Medulla oblongata (tissue), 1 donor: ENCODE results near the gene B4GAT1.
A peak's percentile ranks its signal among the peaks of the same experiment; 100 is the strongest.

ENCODE experiments used
- DNase-seq: peaks from one replicate; pipeline ENCODE4 v3.0.0-alpha.2; 2015; ENCODE audit errors: extremely low spot score

B4GAT1 gene

GRCh38 chr11:66336234-66337102 lies 11.0 kb downstream of the B4GAT1 start, which contains the start of gene RIN1:
RIN1 (minus strand) TSS chr11:66336434; CDS start chr11:66336402, 32 bp downstream.
- peak; percentile 23 for DNase-seq

- no peak for DNase-seq
Measured at GRCh38 chr11:66335531-66336233, 11.7 kb downstream of the B4GAT1 start.

DNA sequence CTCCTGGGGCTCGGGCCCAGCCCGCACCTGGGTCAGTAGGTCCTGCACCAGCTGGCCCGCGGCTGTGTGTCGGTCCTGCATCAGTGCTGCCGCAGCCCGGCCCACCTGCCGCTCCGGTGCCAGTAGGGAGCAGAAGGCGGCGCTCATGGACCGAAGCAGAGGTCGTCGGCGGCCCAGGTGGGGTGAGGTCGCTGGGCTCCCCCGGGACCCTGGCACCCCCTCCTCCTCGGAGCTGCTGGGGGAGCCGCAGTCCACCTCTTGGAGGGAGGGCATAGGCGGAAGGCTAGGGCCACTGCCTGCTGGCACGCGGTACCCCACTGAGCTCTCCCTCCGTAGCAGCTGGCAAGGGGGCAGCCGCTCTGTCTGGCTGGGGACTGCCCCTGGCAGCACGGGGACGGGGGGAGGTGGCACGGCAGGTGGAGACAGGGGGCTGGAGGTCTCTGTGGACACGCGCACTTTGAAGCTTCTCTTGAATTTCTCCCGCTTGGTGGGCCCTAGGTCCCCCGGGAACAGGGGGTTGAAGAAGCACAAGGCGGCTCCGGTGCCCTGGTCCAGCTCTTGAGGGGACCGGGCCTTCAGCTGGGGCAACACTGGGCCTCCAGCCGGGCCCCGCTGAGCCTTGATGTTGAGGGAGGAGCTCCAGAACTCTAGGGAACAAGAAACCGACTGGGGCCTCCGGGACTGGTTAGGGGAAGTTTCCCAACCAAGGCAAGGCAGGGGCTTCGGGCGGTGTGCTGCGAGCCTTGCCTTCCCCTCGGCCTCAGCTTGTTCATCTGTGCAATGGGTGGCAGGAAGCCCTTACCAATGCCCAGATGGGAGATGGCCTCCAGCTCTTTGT lies 12.6 kb downstream of the B4GAT1 start:
- DNase-seq, result no peak

- no peak for DNase-seq
Measured at GRCh38 chr11:66333896-66334604, 13.4 kb downstream of the B4GAT1 start.

- no peak for DNase-seq
Measured at GRCh38 chr11:66333220-66333877, 14.1 kb downstream of the B4GAT1 start.

DNA sequence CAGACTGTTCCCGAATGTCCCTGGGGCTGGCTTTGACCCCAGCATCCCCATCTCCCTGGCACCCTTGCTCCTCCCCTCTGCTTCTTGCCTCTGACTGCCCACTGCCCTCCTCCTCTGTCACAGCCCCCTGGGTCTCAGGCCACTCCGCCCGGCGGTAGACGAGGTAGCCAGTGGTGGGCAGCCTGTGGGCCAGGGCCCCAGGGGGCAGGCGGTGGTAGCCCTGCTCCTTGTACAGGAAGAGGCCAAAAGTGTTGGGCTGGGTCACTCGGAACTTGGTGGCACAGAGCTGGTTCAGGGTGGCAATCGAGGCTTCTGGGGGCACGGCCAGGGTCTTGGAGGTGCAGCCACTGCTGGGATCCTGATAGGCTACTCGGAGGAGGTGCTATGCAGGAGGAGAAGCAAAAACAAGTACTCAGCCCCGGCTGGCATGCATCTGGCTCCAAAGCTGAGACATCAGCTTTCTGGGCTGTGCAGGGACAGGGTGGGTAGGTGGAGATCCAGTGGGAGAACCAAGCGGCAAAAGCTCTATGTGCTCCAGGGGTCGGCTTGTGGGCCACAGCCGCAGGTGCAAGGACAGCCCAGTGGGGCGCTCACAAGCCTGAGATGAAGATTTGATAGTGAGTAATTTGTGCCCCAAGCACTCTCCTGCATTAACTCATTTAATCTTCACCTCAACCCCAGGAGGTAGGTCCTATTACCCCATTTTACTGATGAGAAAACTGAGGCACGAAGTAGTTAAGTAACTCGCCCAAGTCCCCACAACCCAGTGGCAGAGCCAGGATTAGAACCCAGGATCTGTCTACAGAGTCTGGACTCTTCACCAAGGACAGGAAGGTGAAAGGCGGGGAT lies 14.8 kb downstream of the B4GAT1 start:
- no peak for DNase-seq

DNA sequence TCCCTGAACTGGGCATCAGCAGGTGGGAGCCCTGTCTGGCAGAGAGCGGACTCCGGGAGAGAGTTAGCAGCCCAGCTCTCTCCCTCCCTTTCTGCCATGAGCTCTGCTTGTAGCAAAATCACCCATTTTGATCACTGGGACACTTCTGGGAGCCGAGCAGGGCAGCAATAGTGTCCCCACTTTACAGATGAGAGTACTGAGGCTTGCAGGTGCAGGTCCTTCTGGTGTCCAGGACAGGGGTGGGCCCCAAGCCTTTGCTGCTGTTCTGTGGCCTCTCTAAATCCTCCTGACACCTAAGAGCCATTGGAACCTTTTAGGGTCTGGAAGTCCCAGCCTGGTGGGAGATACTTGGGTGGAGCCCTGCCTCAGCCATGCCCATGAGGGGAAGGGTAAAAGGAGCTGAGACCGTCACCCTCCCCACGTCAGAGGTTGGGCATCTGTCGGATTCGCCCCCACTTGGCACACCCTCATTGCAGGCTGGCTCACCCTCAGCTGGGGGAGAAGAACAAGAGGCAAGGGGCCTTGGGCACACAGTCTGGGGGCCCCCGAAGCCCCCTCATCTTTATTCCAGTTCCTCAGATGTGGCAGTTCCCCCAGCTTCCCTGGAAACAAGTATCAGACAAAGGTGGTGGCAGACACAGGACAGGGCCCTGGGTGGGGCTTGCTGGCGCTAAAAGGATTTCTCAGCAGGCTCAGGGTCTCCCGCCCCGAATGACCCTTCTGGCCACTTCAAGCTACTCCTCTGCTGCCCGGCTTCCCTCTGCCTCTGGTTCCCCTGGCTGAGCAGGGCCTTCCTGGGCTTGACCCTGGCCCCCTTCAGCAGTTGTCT lies 15.7 kb downstream of the B4GAT1 start:
- no peak for DNase-seq

- no peak for DNase-seq
Measured at GRCh38 chr11:66330931-66331330, 16.5 kb downstream of the B4GAT1 start.

DNA sequence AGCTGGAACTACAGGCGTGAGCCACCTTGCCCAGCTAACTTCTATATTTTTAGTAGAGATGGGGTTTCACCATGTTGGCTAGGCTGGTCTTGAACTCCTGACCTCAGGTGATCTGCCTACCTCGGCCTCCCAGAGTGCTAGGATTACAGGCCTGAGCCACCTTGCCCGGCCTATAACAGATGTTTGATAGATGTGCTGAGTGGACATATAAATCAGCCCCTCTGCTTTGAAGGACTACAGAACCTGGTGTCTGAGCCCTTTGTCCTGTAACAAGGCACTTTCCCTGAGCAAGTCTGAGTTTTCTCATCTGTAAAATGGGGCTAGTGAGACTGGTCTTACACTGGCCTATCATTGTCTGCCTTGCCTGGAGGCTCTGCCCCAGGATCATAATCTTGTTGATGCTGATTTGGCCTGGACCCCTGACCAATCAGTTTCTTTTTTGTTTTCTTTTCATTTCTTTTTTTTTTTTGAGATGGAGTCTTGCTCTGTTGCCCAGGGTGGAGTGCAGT lies 18.2 kb downstream of the B4GAT1 start:
- DNase-seq, result no peak

DNA sequence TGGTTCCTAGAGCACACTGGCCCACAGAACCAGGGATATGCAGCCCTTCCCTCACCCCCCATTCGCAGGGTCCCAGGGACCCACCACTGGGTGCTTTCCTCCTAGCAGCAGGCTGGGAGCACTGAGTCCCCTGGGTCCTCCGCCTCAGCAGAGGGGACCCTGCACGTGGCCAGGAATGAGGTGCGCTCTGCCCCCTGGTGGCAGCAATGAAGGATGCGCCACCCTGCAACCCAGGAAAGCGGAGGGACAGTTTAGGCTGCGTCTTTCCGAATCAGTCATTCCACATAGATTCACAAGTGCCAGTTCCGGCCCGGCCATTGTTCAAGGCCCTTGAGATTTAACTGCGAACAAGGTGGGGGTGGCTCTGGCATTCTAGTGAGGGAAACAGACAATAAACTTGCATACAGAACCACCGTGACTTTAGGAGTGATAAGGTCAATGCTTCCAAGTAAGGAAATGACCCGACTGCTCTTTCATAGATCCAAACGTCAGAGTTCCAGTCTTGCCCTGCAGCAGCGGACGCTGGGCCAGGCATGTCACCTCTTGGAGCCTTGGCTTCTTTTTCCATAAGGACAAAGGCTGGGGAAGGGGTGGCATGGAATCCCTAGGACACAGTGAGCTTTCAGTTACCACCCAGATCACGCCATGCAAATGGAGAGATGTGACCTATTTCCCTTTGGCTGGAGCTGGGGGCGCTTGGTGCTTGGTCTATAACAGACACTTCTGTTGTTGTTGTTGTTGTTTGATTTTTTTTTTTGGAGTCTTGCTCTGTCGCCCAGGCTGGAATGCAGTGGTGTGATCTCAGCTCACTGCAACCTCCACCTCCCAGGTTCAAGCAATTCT lies 18.9 kb downstream of the B4GAT1 start:
- DNase-seq, result peak; percentile 71

DNA sequence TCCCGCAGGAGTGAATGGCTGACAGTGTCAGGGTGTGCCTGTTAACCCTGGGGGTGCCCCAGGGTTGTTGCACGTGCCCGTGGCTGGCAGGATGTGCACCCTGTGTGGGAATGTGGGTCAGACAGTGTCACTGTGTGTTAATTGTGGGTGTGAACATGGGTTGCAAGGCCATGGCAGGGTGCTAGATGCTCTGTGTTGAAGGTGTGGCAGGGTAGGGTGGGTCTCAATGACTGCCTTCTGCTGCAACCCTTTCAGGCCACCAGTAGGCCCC lies 19.5 kb downstream of the B4GAT1 start:
- no peak for DNase-seq

DNA sequence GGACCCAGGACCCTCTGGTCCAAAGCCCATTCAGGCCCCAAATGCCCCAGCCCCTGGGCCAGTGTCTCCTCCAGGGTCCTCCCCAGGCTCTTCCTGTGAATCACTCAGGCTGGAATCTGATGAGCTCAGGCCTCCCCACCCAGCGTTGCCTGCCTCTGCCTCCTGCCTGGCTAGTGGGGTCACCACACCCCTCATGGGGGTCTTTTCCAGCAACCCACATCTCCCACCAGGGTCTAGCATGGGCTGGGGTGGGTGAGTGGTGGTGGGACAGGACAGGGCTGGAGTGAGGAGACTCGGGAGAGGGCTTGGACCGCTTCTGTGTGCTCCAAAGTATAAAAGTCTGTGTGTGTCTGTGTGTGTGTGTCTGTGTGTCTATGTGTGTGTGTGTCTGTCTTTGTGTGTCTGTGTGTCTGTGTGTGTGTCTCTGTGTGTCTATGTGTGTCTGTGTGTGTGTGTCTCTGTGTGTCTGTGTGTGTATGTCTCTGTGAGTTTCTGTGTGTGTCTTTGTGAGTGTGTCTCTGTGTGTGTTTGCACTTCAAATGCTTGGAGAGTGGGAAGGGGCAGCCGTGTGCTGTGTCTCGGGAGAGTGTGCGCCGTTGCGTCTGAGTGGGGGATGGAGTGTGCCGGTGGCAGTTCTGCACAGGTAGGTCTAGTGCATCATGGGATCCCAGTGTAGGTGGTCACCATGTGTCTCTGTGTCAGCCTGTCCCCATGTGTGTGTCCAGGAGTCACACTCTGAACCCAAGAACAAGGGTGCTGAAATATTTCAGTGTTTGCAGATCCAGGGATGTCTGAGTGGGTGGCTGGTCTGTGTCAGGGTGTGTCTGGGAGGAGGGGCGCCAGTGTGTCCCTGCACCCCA lies 20.0 kb downstream of the B4GAT1 start:
- DNase-seq, result no peak

GRCh38 chr11:66326261-66327111 lies 20.9 kb downstream of the B4GAT1 start:
- no peak for DNase-seq

DNA sequence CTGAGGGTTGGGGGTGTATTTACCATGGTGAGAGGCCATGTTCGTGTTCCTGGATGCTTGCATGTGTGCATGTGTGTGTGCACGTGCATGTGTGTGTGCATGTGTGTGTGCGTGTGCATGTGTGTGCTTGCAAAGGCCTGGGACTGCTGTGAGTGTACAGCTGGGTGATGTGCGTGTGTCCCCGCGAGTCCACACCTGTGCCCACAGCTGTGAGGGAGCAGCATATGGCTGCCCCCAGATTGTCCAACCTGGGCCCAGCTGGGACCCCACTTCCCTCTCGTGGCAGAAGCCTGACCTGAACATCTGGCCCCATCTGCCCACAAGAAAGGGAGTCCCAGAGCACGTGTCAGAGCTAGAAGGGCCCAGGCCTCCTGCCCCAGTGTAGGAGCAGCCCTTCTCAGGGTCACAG lies 22.2 kb downstream of the B4GAT1 start:
- no peak for DNase-seq

- no peak for DNase-seq
Measured at GRCh38 chr11:66324664-66325063, 22.8 kb downstream of the B4GAT1 start.

GRCh38 chr11:66323684-66324083 lies 23.7 kb downstream of the B4GAT1 start:
- no peak for DNase-seq
